Neural cell (in vitro differentiated cells): ENCODE measurements around the gene PGAP2. TPM values are rescaled to one million over a fixed set of nuclear protein-coding genes. Genes with fewer than 3 reads are reported as not detected.
"Not testable (repeated sequence)": the region's sequence is repeated elsewhere in the genome, so short reads cannot be mapped to it uniquely, and the experiment has no call there.

Experiments used
- H2AFZ ChIP-seq: fragments of 200-600, 300-800 bp; sonication (generic), shearing (Covaris generic); 2 replicates; pipeline ENCODE4 v1.6.0; 2014; ENCODE audit warnings: low read depth, mild to moderate bottlenecking, antibody characterized with exemption, low read length, moderate library complexity
- H3F3A ChIP-seq: fragments of 200-600 bp; shearing (Covaris generic); 2 replicates; pipeline ENCODE4 v1.6.1; 2016; ENCODE audit warnings: mild to moderate bottlenecking, moderate library complexity, mixed read lengths, antibody characterized with exemption, low read length; ENCODE audit not compliant: insufficient read depth, poor library complexity, severe bottlenecking
- H3K27ac ChIP-seq: fragments of 200-600, 300-800 bp; sonication (generic), shearing (Covaris generic); 2 replicates; pipeline ENCODE4 v1.5.1; 2014; ENCODE audit warnings: mild to moderate bottlenecking, low read length, moderate library complexity
- H3K27me3 ChIP-seq: fragments of 300-800, 200-600 bp; sonication (generic), shearing (Covaris generic); 2 replicates; pipeline ENCODE4 v1.6.0; 2014; ENCODE audit warnings: mild to moderate bottlenecking, low read depth, low read length, moderate library complexity; ENCODE audit not compliant: insufficient read depth
- H3K36me3 ChIP-seq: fragments of 300-800, 200-600 bp; sonication (generic), shearing (Covaris generic); 2 replicates; pipeline ENCODE4 v1.5.1; 2014; ENCODE audit warnings: mild to moderate bottlenecking, antibody characterized with exemption, low read length, moderate library complexity; ENCODE audit not compliant: insufficient read depth
- H3K4me2 ChIP-seq: fragments of 300-800, 200-600 bp; sonication (generic), shearing (Covaris generic); 2 replicates; pipeline ENCODE4 v1.6.0; 2014; ENCODE audit warnings: mild to moderate bottlenecking, low read length
- H3K4me3 ChIP-seq: fragments of 300-800, 200-600 bp; sonication (generic), shearing (Covaris generic); 2 replicates; pipeline ENCODE4 v1.5.1; 2014; ENCODE audit warnings: mild to moderate bottlenecking, low read length, moderate library complexity
- H3K79me2 ChIP-seq: fragments of 200-600 bp; shearing (Covaris generic); replicated peaks from 2 replicates; pipeline ENCODE4 v1.6.0; 2014; ENCODE audit warnings: mild to moderate bottlenecking, low read length, moderate library complexity; ENCODE audit not compliant: insufficient read depth
- H3K9ac ChIP-seq: fragments of 300-800, 200-600 bp; sonication (generic), shearing (Covaris generic); 2 replicates; pipeline ENCODE4 v1.6.1; 2016; ENCODE audit warnings: mild to moderate bottlenecking, low read length, mixed read lengths
- H3K9me2 ChIP-seq: fragments of 200-600 bp; shearing (Covaris generic); 2 replicates; pipeline ENCODE4 v1.6.1; 2016; ENCODE audit warnings: mild to moderate bottlenecking, low read length, mixed read lengths; ENCODE audit not compliant: insufficient read depth
- H3K9me3 ChIP-seq: fragments of 200-600, 300-800 bp; sonication (generic), shearing (Covaris generic); 2 replicates; pipeline ENCODE4 v1.6.1; 2016; ENCODE audit warnings: mild to moderate bottlenecking, mixed run types, low read length, moderate library complexity, mixed read lengths
- H4K20me1 ChIP-seq: fragments of 200-600 bp; shearing (Covaris generic); 2 replicates; pipeline ENCODE4 v1.6.1; 2016; ENCODE audit warnings: mild to moderate bottlenecking, mixed run types; ENCODE audit not compliant: insufficient read depth
- EP300 ChIP-seq: fragments of 450-650 bp; conservative IDR thresholded peaks from 2 replicates; pipeline ENCODE4 v1.6.1; 2014; ENCODE audit warnings: antibody characterized with exemption, mild to moderate bottlenecking, moderate library complexity; ENCODE audit not compliant: poor library complexity, severe bottlenecking
- EZH2 ChIP-seq: fragments of 200-600, 300-800 bp; shearing (Covaris generic), sonication (generic); IDR thresholded peaks from 2 replicates; pipeline ENCODE4 v1.6.1; 2014; ENCODE audit warnings: antibody characterized with exemption, low read length, borderline replicate concordance, mild to moderate bottlenecking; ENCODE audit not compliant: insufficient read depth, poor library complexity, severe bottlenecking
- MXI1 ChIP-seq: fragments of 450-650 bp; conservative IDR thresholded peaks from 2 replicates; pipeline ENCODE4 v1.6.1; 2014; ENCODE audit warnings: antibody characterized with exemption, mild to moderate bottlenecking; ENCODE audit not compliant: poor library complexity, severe bottlenecking
- POLR2AphosphoS5 ChIP-seq: IDR thresholded peaks from 2 replicates; pipeline ENCODE4 v1.6.1; 2012
- RAD21 ChIP-seq: fragments of 450-650 bp; conservative IDR thresholded peaks from 2 replicates; pipeline ENCODE4 v1.6.1; 2014; ENCODE audit warnings: antibody characterized with exemption, mild to moderate bottlenecking, moderate library complexity
- SMC3 ChIP-seq: fragments of 450-650 bp; conservative IDR thresholded peaks from 2 replicates; pipeline ENCODE4 v1.6.1; 2014; ENCODE audit warnings: antibody characterized with exemption, mild to moderate bottlenecking, moderate library complexity; ENCODE audit not compliant: poor library complexity
- TAF1 ChIP-seq: IDR thresholded peaks from 2 replicates; pipeline ENCODE4 v1.6.1; 2012; ENCODE audit warnings: low read depth
- polyA plus RNA-seq: library from polyadenylated mRNA; depleted of rRNA; stranded (reverse); fragments of >200 nt; gene quantifications from 2 replicates; pipeline ENCODE4 v1.2.3, GENCODE V29; 2014
- TF ChIP-seq, protein P1 (sequence below): IDR thresholded peaks from 2 replicates; pipeline ENCODE4 v1.6.1; 2012; ENCODE audit warnings: borderline replicate concordance
- TF ChIP-seq, protein P2 (sequence below): fragments of 450-650 bp; IDR thresholded peaks from 2 replicates; pipeline ENCODE4 v1.5.1; 2014; ENCODE audit warnings: antibody characterized with exemption, mild to moderate bottlenecking, moderate library complexity; ENCODE audit not compliant: poor library complexity, severe bottlenecking

Gene PGAP2
- polyA plus RNA-seq, 1 donor from 2014 or later: 30.1 TPM

- TF ChIP-seq MXI1: no peak
- no peak for TF ChIP-seq POLR2AphosphoS5
Observed at GRCh38 chr11:3810446-3810845, 2.1 kb downstream of the PGAP2 start (continued).

DNA sequence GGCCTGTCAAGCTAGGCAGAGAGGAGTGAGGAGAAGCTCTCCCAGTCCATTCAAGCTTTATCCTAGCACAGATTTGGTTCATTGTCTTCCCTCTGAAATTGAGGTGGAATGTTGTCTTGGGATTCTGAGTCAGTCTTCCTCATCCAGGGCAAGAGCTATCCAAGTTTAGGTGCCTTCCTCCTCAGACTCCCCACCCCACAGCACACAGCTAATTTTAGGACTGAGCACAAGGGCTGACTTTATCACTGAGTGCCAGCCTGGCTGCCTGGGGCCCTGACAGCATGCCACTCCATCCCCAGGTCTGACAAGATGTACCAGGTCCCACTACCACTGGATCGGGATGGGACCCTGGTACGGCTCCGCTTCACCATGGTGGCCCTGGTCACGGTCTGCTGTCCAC is 2.6 kb downstream of the PGAP2 start:
- H3K9ac ChIP-seq: no peak overlapping the region
- H3K9me2 ChIP-seq: no peaks in the 10 kb centered on the region
- H3K9me3 ChIP-seq: no peaks in the 10 kb centered on the region
- H3K27me3 ChIP-seq: no peaks in the 10 kb centered on the region
- H3K79me2 ChIP-seq: no peaks in the 10 kb centered on the region
- H3K27ac ChIP-seq: no peak overlapping the region
- TF ChIP-seq RAD21: no peak
- no peak for TF ChIP-seq SMC3
- no peak for TF ChIP-seq MXI1
- TF ChIP-seq TAF1: no peak
- TF ChIP-seq POLR2AphosphoS5: no peak
- TF ChIP-seq, protein P1, sequence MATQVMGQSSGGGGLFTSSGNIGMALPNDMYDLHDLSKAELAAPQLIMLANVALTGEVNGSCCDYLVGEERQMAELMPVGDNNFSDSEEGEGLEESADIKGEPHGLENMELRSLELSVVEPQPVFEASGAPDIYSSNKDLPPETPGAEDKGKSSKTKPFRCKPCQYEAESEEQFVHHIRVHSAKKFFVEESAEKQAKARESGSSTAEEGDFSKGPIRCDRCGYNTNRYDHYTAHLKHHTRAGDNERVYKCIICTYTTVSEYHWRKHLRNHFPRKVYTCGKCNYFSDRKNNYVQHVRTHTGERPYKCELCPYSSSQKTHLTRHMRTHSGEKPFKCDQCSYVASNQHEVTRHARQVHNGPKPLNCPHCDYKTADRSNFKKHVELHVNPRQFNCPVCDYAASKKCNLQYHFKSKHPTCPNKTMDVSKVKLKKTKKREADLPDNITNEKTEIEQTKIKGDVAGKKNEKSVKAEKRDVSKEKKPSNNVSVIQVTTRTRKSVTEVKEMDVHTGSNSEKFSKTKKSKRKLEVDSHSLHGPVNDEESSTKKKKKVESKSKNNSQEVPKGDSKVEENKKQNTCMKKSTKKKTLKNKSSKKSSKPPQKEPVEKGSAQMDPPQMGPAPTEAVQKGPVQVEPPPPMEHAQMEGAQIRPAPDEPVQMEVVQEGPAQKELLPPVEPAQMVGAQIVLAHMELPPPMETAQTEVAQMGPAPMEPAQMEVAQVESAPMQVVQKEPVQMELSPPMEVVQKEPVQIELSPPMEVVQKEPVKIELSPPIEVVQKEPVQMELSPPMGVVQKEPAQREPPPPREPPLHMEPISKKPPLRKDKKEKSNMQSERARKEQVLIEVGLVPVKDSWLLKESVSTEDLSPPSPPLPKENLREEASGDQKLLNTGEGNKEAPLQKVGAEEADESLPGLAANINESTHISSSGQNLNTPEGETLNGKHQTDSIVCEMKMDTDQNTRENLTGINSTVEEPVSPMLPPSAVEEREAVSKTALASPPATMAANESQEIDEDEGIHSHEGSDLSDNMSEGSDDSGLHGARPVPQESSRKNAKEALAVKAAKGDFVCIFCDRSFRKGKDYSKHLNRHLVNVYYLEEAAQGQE: no peak
- TF ChIP-seq EP300: no peak
- TF ChIP-seq, protein P2, sequence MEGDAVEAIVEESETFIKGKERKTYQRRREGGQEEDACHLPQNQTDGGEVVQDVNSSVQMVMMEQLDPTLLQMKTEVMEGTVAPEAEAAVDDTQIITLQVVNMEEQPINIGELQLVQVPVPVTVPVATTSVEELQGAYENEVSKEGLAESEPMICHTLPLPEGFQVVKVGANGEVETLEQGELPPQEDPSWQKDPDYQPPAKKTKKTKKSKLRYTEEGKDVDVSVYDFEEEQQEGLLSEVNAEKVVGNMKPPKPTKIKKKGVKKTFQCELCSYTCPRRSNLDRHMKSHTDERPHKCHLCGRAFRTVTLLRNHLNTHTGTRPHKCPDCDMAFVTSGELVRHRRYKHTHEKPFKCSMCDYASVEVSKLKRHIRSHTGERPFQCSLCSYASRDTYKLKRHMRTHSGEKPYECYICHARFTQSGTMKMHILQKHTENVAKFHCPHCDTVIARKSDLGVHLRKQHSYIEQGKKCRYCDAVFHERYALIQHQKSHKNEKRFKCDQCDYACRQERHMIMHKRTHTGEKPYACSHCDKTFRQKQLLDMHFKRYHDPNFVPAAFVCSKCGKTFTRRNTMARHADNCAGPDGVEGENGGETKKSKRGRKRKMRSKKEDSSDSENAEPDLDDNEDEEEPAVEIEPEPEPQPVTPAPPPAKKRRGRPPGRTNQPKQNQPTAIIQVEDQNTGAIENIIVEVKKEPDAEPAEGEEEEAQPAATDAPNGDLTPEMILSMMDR: no peak
- no peak overlapping the region for H3K4me3 ChIP-seq
- H2AFZ ChIP-seq: no peak overlapping the region
- H4K20me1 ChIP-seq: no peaks in the 10 kb centered on the region
- H3K36me3 ChIP-seq: no peaks in the 10 kb centered on the region
- no peaks in the 10 kb centered on the region for H3F3A ChIP-seq
- no peak overlapping the region for H3K4me2 ChIP-seq

DNA sequence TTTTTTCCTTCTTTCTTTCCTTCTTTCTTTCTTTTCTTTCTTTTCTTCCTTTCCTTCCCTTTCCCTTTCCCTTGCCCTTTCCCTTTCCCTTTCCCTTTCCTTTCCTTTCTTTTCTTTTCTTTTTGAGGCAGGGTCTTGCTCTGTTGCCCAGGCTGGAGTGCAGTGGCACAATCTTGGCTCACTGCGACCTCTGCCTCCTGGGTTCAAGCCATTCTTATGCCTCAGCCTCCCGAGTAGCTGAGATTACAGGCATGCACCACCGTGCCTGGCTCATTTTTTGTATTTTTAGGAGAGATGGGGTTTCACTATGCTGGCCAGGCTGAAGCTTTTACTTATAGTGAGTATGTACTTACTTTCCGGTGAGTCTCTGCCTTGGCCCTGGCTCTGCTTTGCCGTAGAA is 6.5 kb downstream of the PGAP2 start:
- not testable (repeated sequence) for H3K27me3 ChIP-seq, H3K36me3 ChIP-seq, H4K20me1 ChIP-seq, H3K79me2 ChIP-seq, H3K4me2 ChIP-seq, H3K27ac ChIP-seq, H3K4me3 ChIP-seq, H3K9me2 ChIP-seq, H3K9me3 ChIP-seq, H3K9ac ChIP-seq, H3F3A ChIP-seq, H2AFZ ChIP-seq

DNA sequence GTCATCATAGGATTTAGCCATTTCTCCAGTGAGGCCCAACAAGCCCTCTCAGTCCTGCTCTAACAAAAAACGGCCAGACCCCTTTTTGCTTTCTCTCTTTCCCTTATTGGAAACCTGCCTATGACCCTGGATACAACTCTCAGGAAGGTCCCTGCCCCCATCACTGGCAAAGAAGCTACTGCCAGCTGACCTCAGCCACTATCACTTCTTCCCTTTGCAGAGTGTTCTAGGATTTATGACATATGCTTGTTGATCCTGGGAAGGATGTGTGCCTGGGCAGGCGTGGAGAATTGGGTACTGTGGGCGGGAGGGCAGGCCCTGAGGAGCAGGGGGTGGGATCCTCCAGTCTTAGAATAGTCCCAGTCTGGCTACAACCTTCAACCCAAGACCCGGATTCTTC is 7.5 kb downstream of the PGAP2 start:
- Histone ChIP-seq H3K9me3 (no peaks in the 10 kb centered on the region), H3K4me2 (no peak overlapping the region), H3F3A (no peaks in the 10 kb centered on the region), H3K4me3 (no peak overlapping the region), H3K36me3 (no peaks in the 10 kb centered on the region), H3K79me2 (no peaks in the 10 kb centered on the region), H2AFZ (no peak overlapping the region), H3K27ac (no peak overlapping the region), H4K20me1 (no peaks in the 10 kb centered on the region), H3K9ac (no peak overlapping the region), H3K27me3 (no peaks in the 10 kb centered on the region), H3K9me2 (no peaks in the 10 kb centered on the region)
- no peak for TF ChIP-seq EZH2
- no peak for TF ChIP-seq POLR2AphosphoS5
- TF ChIP-seq SMC3: no peak
- no peak for TF ChIP-seq RAD21
- TF ChIP-seq, protein P2: no peak
- no peak for TF ChIP-seq EP300
- no peak for TF ChIP-seq TAF1
- TF ChIP-seq, protein P1: no peak
- TF ChIP-seq MXI1: no peak
